ENCODE results near the gene NOA1.

NOA1 gene

DNA sequence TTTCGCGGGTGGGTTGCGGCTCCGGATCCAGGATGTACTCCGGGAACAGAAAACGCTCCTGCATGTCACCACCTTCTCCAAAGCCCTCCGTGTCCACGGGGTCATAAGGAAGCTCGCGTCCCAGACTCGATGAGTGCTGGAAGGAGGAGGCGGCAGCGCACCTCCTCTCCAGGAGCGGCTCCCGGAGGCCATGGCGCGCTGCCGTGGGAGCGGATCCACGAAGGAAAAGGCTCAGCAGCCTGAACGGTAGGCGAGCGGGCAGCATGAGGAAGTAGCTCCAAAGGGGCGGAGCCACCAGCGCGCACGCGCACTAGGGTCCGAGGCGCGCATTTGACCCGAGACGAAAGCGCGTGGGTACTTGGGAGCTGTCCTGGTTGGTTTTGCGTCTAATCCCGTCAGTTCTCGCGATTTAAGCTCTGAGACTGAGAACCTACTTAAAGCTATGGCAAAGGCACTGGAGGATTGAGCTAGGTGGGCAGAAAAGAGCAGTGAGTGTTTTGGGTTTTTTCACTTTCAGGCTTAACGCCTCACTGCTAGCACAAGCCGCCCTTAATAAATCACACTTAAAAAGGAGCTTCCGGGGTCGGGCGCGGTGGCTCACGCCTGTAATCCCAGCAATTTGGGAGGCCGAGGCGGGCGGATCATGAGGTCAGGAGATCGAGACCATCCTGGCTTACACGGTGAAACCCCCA, at the start of gene NOA1:
Gene NOA1, minus strand, starts transcription at position 286 of the 692 bp plus-strand sequence. Its CDS starts 21 bp downstream, at position 265.
- in situ Hi-C loops (cut with MboI; ENCODE audit: low sequenced_read_pairs) = no loop called here

- in situ Hi-C loops (cut with MboI; ENCODE audit: low sequenced_read_pairs) = no loop called here
Measured at GRCh38 chr4:57023104-57023503, 45.7 kb upstream of the NOA1 start.

- in situ Hi-C loops (cut with MboI; ENCODE audit: low sequenced_read_pairs) = no loop called here
Measured at GRCh38 chr4:57020467-57021101, 43.2 kb upstream of the NOA1 start.

DNA sequence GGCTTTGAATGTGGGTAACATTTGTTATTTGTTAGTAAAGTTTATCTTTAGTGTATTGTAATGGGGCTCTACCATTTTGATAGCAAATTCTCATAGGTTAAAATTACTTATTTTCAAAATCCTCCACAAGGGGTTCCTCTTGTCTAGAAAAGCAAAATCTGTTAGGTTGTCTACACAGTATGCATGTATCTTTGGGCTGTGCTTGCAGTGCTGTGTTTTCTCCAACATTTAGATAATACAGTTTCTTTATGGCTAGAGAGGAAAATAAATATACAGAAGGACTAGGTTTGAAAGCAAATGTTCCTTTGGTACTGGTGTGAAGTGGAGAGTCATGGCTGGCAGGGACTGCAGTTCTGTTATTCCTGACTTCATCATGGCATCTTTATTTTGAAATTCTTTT, 41.6 kb upstream of the NOA1 start:
- in situ Hi-C loops (cut with MboI; ENCODE audit: low sequenced_read_pairs) = no loop called here

DNA sequence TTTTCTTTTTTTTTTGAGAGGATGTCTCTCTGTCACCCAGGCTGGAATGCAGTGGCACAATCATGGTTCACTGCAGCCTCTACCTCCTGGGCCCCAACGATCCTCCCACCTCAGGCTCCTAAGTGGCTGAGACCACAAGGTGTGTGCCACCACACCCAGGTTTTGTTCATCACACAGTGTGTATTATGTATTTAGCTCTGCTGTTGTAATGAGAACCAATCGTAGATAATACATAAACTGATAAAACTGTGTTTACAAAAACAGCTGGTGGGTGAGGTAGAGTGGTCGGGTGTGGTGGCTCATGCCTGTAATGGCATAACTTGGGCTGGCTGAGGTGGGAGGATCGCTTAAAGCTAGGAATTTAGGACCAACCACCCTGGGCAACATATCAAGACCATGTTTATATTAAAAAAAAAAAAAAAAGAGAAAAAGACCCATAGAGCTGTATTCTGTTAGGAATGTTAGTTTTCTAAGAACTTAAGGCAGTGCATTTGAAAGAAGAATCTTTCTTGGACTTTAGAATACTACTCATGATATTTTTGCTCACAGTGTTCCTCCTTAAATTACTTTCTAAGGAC, 36.2 kb upstream of the NOA1 start:
- in situ Hi-C loops (cut with MboI; ENCODE audit: low sequenced_read_pairs) = no loop called here

GRCh38 chr4:56999751-57000150, 22.3 kb upstream of the NOA1 start:
- in situ Hi-C loops (cut with MboI; ENCODE audit: low sequenced_read_pairs) = no loop called here

DNA sequence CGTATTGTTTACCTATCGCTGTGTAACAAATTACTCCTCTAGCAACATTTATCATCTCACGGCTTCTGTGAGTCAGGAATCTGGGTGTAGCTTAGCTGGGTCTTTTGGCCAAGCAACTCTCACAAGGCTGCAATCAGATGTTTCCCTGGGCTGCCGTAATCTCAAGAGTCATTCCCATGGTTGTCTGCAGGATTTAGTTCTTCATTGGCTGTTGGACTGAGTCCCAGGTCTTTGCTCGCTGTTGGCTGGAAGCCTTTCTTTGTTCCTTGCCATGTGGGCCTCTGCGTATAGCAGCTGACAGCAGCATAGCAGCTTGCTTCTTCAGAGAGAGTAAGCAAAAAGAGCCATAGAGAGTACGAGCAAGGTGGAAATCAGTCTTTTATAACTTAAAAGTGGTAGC, 18.1 kb upstream of the NOA1 start:
- in situ Hi-C loops (cut with MboI; ENCODE audit: low sequenced_read_pairs) = no loop called here

- in situ Hi-C loops (cut with MboI; ENCODE audit: low sequenced_read_pairs) = no loop called here
Measured at GRCh38 chr4:56990109-56990905, 12.9 kb upstream of the NOA1 start.

- in situ Hi-C loops (cut with MboI; ENCODE audit: low sequenced_read_pairs) = no loop called here
Measured at GRCh38 chr4:56986952-56987351, 9.5 kb upstream of the NOA1 start.

GRCh38 chr4:56986192-56986591, 8.8 kb upstream of the NOA1 start:
- in situ Hi-C loops (cut with MboI; ENCODE audit: low sequenced_read_pairs) = no loop called here

GRCh38 chr4:56981795-56982201, 4.4 kb upstream of the NOA1 start:
- in situ Hi-C loops (cut with MboI; ENCODE audit: low sequenced_read_pairs) = no loop called here

DNA sequence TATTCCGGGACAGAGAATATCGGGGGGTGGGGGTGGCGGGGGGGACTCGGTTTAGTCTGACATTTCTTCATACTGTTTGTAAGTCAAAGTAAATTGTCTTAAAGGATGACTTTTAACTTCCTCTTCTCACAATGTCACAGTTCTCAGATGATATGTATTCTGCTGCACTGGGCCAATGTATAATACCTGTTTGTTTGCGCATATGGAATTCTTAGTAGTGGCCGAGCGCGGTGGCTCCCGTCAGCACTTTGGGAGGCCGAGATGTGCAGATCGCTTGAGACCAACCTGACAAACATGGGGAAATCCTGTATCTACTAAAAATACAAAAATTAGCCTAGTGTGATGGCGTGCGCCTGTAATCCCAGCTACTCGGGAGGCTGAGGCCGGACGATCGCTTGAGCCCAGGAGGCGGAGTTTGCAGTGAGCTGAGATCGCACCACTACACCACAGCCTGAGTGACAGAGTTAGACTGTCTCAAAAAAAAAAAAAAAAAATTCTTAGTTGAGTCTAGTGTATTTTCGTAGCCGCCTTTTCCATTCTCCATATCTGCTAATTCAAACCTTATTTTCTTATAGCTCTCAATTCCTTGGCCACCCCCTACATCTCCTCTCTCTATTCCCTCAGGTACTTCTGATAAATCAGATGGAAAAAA, 2.1 kb upstream of the NOA1 start:
- in situ Hi-C loops (cut with MboI; ENCODE audit: low sequenced_read_pairs) = no loop called here

DNA sequence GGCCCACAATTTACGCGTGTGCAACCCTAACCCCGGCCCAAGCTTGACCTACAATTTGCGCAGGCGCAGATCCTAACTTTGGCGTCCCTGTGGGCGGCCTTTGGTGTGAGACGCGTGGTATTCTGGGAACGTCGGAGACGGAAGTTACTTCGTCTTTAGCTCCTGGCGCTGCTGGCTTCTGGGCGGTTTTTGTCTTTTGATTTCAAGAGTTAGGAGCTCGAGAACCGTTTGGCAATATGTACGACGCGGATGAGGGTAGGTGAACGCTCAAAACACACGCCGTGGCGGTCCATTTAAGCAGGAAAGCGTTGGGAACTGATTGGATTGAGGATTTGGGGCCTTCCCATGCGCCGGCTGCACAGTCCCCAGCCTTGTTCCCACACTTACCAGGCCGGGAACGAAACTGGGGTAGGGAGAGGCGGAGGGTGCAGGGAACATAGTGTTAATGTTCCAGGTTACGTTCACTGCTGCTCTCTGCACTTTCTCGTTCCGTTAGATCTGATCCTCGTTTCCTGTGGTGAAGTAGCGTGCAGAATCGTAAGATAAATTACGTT, 1.4 kb upstream of the NOA1 start, which contains the start of gene POLR2B:
Gene POLR2B, plus strand, starts transcription at position 147 of the 554 bp plus-strand sequence. Its CDS starts 90 bp downstream, at position 237.
- in situ Hi-C loops (cut with MboI; ENCODE audit: low sequenced_read_pairs) = no loop called here

DNA sequence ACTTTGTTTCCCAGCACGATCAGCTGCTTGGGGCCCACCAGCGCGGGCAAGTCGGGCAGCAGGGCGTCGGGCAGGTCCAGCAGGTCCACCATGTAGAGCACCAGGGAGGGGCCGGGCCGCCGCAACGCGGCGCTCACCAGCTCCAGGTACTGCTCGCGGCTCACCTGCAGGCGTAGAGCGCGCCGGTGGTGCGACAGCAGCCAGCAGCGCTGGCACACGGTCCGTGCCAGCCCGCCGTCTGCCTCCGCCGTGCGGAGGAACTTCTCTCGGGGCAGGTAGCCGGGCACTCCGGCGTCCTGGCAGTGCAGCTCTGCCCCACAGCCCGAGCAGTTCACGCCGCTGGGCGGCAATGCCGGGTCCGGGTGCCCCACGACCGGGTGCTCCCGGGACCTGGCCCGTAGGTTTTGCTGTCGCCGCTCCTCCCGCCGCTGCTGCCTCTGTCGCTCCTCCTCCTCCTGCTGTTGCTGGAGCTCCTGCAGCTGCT, 527 bp downstream of the NOA1 start:
- in situ Hi-C loops (cut with MboI; ENCODE audit: low sequenced_read_pairs) = no loop called here

DNA sequence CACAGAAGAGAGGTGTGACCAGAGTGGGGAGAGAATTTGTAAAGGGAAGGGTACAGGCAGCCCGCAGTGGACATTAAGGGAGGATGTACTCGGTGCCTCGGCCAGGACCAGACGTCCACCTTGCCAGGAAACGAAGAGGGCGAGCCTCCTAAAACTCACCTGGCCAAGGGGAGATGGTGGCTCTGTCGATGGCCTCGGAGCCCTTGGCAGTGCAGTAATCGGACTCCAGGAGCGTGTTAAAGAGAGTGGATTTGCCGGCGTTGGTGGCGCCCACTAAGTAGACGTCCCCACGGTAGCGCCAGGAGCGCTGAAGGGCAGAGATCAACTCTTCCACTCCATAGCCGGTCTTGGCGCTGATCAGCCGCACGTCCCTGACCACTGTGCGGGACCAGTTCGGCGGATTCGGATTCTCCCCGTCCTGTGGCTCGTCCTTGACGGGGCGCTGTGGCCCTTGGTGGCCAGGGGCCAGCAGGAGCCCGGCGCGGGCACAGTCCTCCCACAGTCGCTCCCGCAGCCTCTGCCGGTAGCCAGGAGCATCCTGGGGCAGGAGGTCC, 1.0 kb downstream of the NOA1 start:
- in situ Hi-C loops (cut with MboI; ENCODE audit: low sequenced_read_pairs) = no loop called here

- in situ Hi-C loops (cut with MboI; ENCODE audit: low sequenced_read_pairs) = no loop called here
Measured at GRCh38 chr4:56973336-56973735, 4.1 kb downstream of the NOA1 start.

DNA sequence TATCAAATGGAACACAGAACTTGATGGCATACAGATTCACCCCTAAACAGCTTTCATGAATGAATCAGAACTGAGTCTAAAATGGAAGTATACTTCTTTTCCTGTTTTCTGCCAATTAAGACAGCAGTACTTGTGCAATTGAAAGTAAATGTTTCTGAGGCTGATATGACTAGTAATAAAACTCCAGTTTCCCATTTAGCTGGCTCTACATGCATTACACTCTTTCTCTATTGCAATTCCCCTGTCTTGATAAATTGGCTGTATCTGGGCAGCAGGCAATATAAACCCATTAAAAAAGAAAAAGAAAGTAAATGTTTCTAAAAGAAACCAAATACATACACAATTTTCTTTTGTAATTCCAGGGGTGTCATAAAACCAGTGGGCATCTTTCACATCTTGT, 4.6 kb downstream of the NOA1 start:
- in situ Hi-C loops (cut with MboI; ENCODE audit: low sequenced_read_pairs) = no loop called here

- in situ Hi-C loops (cut with MboI; ENCODE audit: low sequenced_read_pairs) = no loop called here
Measured at GRCh38 chr4:56972389-56972788, 5.0 kb downstream of the NOA1 start.

DNA sequence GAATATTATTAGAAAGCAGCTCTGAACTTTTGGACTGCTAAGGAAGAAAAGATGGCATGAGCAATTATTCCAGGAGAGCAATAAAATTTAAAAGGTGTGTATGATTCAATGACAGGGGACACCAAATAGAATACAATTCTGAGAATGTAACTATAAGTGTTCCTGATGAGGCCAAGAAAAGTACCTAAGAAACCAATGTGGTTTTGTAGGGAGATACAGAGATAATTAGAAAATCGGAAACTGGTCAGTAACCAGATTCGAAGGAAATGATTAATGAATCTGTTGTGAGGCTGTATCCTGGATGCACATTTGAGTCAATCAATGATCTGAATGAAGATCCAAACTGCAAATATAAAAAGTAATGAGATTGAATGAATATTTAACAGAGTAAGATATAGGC, 6.0 kb downstream of the NOA1 start:
- in situ Hi-C loops (cut with MboI; ENCODE audit: low sequenced_read_pairs) = no loop called here

DNA sequence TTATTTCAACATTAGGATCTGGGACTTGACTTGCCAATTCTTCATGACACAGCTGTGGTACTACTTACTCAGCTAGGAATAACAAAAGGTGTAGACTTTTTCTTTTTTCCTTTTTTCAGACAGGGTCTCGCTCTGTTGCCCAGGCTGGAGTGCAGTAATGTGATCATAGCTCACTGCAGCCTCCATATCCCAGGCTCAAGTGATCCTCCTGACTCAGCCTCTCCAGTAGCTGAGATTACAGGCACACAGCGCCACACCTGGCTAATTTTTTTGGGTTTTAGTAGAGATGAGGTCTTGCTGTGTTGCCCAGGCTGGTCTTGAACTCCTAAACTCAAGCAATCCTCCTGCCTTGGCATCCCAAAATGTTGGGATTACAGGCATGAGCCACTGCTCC, 16.3 kb downstream of the NOA1 start:
- in situ Hi-C loops (cut with MboI; ENCODE audit: low sequenced_read_pairs) = no loop called here
